ENCODE measurements around the gene KCTD21.

GRCh38 chr11:78150346-78150745 lies 38.1 kb downstream of the KCTD21 start:
- TF ChIP-seq CTCF (IDR thresholded peaks at IDR 0.05) (no peak), POLR2A (IDR thresholded peaks at IDR 0.05) (no peak), EP300 (IDR thresholded peaks at IDR 0.05) (no peak)

Measured in tibial nerve (tissue), 4 donors.